Suprapubic skin (tissue), 3 donors: ENCODE data around the gene POTEJ.
"Not testable (repeated sequence)": the region's sequence is repeated elsewhere in the genome, so short reads cannot be mapped to it uniquely, and the experiment has no call there.

ENCODE experiments used
- CTCF ChIP-seq, 2 donors: fragments of 200-600 bp in 1 of 2; fragments of 450-650 bp in 1 of 2; sonication (generic) in 1 of 2; IDR thresholded peaks; one replicate each; pipeline ENCODE4 v1.5.1; 2016 to 2019; ENCODE audit warnings: antibody characterized with exemption in 2 of 2, mild to moderate bottlenecking in 1 of 2, moderate library complexity in 1 of 2
- POLR2A ChIP-seq, 2 donors: fragments of 450-650 bp; IDR thresholded peaks; one replicate each; pipeline ENCODE4 v1.6.1; 2017; ENCODE audit warnings: antibody characterized with exemption in 2 of 2, mild to moderate bottlenecking in 2 of 2, moderate library complexity in 2 of 2

- not testable (repeated sequence) for TF ChIP-seq CTCF, POLR2A (IDR thresholded peaks at IDR 0.05)
Observed at GRCh38 chr2:130641688-130642087, 30.4 kb downstream of the POTEJ start.
